PC-3 (cell line): ENCODE results near the gene NFIX.

Source experiments
- CTCF ChIP-seq: fragments of 300-600 bp; sonication (generic); conservative IDR thresholded peaks from 2 replicates; pipeline ENCODE4 v1.5.1; 2017; ENCODE audit warnings: antibody characterized with exemption, low read depth, mild to moderate bottlenecking, low read length
- EZH2phosphoT487 ChIP-seq: fragments of 300-600 bp; sonication (generic); IDR thresholded peaks from 2 replicates; pipeline ENCODE4 v1.6.1; 2018; ENCODE audit warnings: mild to moderate bottlenecking, antibody characterized with exemption, low read length, borderline replicate concordance

- TF ChIP-seq CTCF (peak; percentile 50), EZH2phosphoT487 (no peak)
Observed at GRCh38 chr19:13082192-13083007, 87.1 kb downstream of the NFIX start.
